Nephron (organoid): ENCODE data around the gene ST3GAL6.

Source experiments
- H3K27ac Mint-ChIP-seq, 3 experiments: 2 replicates each; pipeline ENCODE4 v1.8.0; 2020; ENCODE audit warnings: mixed read lengths in 3 of 3, mild to moderate bottlenecking in 2 of 3, moderate library complexity in 1 of 3
- H3K27me3 Mint-ChIP-seq: 2 replicates; pipeline ENCODE4 v1.8.0; 2021; ENCODE audit warnings: low read depth, mild to moderate bottlenecking, moderate library complexity, mixed read lengths
- H3K36me3 Mint-ChIP-seq: 2 replicates; pipeline ENCODE4 v1.8.0; 2020; ENCODE audit warnings: low read depth, mixed read lengths
- H3K4me1 Mint-ChIP-seq: 2 replicates; pipeline ENCODE4 v1.8.0; 2020; ENCODE audit warnings: mixed read lengths
- H3K4me3 Mint-ChIP-seq, 3 experiments: 2 replicates each; pipeline ENCODE4 v1.8.0; 2020; ENCODE audit warnings: mild to moderate bottlenecking in 3 of 3, mixed read lengths in 3 of 3, moderate library complexity in 2 of 3
- H3K9me3 Mint-ChIP-seq: 2 replicates; pipeline ENCODE4 v1.8.0; 2020; ENCODE audit warnings: mixed read lengths
- TF ChIP-seq, protein P1 (sequence below), 3 experiments: fragments of 200-600 bp; sonication (generic); IDR thresholded peaks; one replicate each; pipeline ENCODE4 v1.5.0; 2021; ENCODE audit warnings: antibody characterized with exemption in 3 of 3; ENCODE audit not compliant: unreplicated experiment in 3 of 3

The ST3GAL6 gene

DNA sequence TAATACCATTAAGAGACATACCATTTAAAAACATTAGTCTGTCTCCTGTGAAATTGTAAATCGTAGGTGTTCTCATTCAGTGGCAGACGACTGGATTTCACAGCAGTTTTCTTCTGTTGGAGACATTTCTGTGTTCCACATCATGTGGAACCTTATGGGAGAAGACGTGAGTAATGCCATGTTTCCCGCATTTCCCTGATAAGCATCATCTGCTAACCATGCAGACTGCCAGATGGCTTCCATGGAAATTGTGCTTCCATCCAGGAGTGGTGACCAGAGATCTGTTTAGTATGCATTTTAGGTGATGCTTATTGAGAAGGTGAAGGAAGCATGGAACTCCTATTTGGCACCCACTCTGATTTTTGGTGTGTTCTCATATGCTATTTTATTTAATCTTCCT lies 28.4 kb upstream of the ST3GAL6 start:
- H3K4me3 Mint-ChIP-seq: peak overlapping the region; percentile 89 to 94 (median 90)
- peaks cover 47% of the 10 kb centered on the region for H3K27me3 Mint-ChIP-seq
- TF ChIP-seq, protein P1, sequence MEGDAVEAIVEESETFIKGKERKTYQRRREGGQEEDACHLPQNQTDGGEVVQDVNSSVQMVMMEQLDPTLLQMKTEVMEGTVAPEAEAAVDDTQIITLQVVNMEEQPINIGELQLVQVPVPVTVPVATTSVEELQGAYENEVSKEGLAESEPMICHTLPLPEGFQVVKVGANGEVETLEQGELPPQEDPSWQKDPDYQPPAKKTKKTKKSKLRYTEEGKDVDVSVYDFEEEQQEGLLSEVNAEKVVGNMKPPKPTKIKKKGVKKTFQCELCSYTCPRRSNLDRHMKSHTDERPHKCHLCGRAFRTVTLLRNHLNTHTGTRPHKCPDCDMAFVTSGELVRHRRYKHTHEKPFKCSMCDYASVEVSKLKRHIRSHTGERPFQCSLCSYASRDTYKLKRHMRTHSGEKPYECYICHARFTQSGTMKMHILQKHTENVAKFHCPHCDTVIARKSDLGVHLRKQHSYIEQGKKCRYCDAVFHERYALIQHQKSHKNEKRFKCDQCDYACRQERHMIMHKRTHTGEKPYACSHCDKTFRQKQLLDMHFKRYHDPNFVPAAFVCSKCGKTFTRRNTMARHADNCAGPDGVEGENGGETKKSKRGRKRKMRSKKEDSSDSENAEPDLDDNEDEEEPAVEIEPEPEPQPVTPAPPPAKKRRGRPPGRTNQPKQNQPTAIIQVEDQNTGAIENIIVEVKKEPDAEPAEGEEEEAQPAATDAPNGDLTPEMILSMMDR (IDR thresholded peaks at IDR 0.05; ENCODE audit: unreplicated experiment in 3 of 3): no peak
- peak overlapping the region in 1 of 3 experiments; percentile 95 for H3K27ac Mint-ChIP-seq
- H3K4me1 Mint-ChIP-seq: peaks cover 11% of the 10 kb centered on the region
- H3K9me3 Mint-ChIP-seq: no peaks in the 10 kb centered on the region
- H3K36me3 Mint-ChIP-seq: peaks cover 12% of the 10 kb centered on the region

DNA sequence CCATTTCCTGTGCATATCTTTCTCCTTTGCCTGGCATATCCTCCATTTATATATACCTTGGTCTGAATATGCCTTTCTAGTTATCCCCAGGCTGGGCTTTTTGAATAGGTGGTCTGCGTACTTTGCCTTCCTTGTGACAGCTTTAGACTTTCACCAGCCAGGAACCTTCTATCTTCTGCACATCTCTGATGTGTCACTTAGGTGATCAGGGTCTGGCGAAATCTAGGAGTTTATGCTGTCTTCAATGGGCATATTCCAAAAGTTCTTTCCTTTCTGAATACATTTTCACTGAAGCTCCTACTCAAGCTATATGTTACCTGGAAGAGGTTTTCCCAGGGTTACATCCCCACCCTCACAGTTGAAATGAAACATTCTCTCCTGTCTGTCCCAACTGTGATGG lies 27.8 kb upstream of the ST3GAL6 start:
- Mint-ChIP-seq H3K36me3 (peaks cover 12% of the 10 kb centered on the region), H3K4me3 (peak overlapping the region; percentile 89 to 94 (median 90)), H3K4me1 (peaks cover 11% of the 10 kb centered on the region), H3K27ac (peak overlapping the region in 1 of 3 experiments; percentile 95), H3K27me3 (peaks cover 45% of the 10 kb centered on the region), H3K9me3 (no peaks in the 10 kb centered on the region)
- TF ChIP-seq, protein P1 (IDR thresholded peaks at IDR 0.05; ENCODE audit: unreplicated experiment in 3 of 3): no peak

DNA sequence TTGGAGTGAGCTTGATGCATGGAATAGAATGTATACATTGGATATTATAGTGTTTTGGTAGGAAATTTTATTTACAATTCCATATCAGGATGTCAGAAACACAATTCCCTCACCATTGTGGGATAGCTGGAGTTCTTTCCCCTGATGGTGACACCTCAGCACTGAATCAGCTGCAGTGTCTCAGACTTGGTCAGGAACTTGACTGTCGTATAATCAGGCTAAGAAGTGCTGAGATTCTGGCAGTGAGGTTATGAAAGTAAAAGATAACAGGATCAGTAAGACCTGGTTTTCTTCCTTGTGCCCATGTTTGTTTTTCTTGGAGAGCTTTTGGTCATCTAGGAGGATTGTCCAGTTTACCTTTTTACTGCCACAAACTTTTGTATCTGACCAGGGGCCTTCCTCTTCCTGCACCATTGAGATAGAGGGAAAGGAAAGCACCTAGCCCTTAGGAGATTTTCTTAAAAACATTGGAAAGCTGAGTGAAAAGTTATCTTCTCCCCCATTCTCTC lies 27.3 kb upstream of the ST3GAL6 start:
- H3K36me3 Mint-ChIP-seq: peaks cover 12% of the 10 kb centered on the region

DNA sequence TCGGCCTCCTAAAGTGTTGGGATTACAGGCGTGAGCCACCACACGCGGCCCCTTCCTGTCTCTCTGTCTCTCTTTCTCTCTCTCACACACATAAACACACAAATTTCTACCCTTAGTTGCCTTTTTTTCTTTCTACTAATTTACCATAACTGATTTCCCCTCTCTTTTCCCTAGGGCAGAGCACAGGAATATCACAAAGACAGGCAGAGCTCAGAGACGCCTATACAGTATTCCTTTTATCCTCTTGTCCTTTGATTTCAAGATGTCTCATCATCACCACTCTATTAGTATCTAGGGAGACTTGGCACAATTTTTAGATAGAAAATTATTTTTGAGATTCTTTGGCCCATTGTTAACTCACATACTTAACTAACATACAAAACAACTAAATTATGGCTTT lies 25.8 kb upstream of the ST3GAL6 start:
- TF ChIP-seq, protein P1 (IDR thresholded peaks at IDR 0.05; ENCODE audit: unreplicated experiment in 3 of 3): no peak
- H3K4me3 Mint-ChIP-seq: peak overlapping the region; percentile 37 to 54 (median 49)
- peaks cover 11% of the 10 kb centered on the region for H3K4me1 Mint-ChIP-seq
- peak overlapping the region in 1 of 3 experiments; percentile 10 for H3K27ac Mint-ChIP-seq
- H3K27me3 Mint-ChIP-seq: peaks cover 37% of the 10 kb centered on the region
- no peaks in the 10 kb centered on the region for H3K9me3 Mint-ChIP-seq
- H3K36me3 Mint-ChIP-seq: peaks cover 12% of the 10 kb centered on the region

More for the DNA sequence above, 27.3 kb upstream of the ST3GAL6 start:
- TF ChIP-seq, protein P1 (IDR thresholded peaks at IDR 0.05; ENCODE audit: unreplicated experiment in 3 of 3): no peak
- Mint-ChIP-seq H3K27me3 (peaks cover 42% of the 10 kb centered on the region), H3K4me3 (peak overlapping the region; percentile 89 to 94 (median 90)), H3K9me3 (no peaks in the 10 kb centered on the region), H3K27ac (peak overlapping the region in 1 of 3 experiments; percentile 17), H3K4me1 (peaks cover 11% of the 10 kb centered on the region)

DNA sequence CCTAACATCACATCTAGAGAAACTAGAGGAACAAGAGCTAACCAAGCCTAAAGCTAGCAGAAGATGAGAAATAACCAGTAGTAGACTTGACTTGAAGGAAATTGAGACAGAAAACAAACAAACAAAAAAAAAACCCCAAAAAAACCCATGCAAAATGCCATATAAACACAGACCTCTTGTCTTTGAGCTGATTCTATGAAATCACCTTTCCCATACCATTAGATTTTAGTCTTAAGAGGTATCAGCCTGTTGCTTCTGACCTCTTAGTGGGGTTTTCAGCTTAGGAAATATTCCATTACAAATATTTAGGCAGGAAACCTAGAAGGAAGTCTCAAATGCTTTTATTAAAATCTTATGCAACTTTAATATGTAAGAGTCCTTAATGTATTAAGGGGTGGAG lies 23.9 kb upstream of the ST3GAL6 start:
- Mint-ChIP-seq H3K4me3 (no peak overlapping the region), H3K4me1 (peaks cover under 1% of the 10 kb centered on the region), H3K27ac (peak overlapping the region in 1 of 3 experiments; percentile 22), H3K36me3 (peaks cover 11% of the 10 kb centered on the region), H3K27me3 (peaks cover 25% of the 10 kb centered on the region), H3K9me3 (no peaks in the 10 kb centered on the region)
- TF ChIP-seq, protein P1 (IDR thresholded peaks at IDR 0.05; ENCODE audit: unreplicated experiment in 3 of 3): no peak

DNA sequence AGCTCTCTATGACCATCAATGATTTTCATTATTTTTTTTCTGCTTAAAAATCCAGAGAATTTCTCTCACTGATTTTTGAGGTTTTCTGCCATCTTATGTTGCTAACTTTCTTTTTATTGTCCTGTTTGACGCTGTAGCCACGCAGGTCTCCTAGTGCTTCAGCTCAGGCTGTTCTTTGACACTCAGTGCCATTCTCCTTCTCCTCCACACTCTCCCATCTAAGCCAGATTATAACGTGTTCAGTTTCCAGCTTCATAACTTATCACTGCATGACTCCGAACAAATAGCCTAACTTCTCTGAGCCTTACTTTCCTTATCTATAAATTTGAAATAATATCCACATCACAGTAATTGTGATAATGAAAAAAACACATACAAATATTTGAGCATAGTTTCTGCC lies 22.8 kb upstream of the ST3GAL6 start:
- H3K4me1 Mint-ChIP-seq: no peaks in the 10 kb centered on the region
- TF ChIP-seq, protein P1 (IDR thresholded peaks at IDR 0.05; ENCODE audit: unreplicated experiment in 3 of 3): no peak
- no peaks in the 10 kb centered on the region for H3K9me3 Mint-ChIP-seq
- peaks cover 16% of the 10 kb centered on the region for H3K27me3 Mint-ChIP-seq
- peak overlapping the region in 2 of 3 experiments; percentile 41 to 90 for H3K27ac Mint-ChIP-seq
- peak overlapping the region in 1 of 3 experiments; percentile 31 for H3K4me3 Mint-ChIP-seq
- peaks cover 12% of the 10 kb centered on the region for H3K36me3 Mint-ChIP-seq
